Ovary (tissue), 3 donors: ENCODE data around the gene RBPJ.

Experiments
- CTCF ChIP-seq, 3 donors: fragments of 450-650 bp in 2 of 3; fragments of 200-600 bp in 1 of 3; IDR thresholded peaks; one replicate each; pipeline versions ENCODE4 v1.5.1 to v1.8.0; 2016 to 2022; ENCODE audit warnings: antibody characterized with exemption in 3 of 3, mild to moderate bottlenecking in 1 of 3
- POLR2A ChIP-seq: fragments of 450-650 bp; IDR thresholded peaks from one replicate; pipeline ENCODE4 v1.6.1; 2017; ENCODE audit warnings: antibody characterized with exemption, mild to moderate bottlenecking, moderate library complexity
- donor health status: DM: no; HTN: no; CAD: no.

- no peak for TF ChIP-seq CTCF (IDR thresholded peaks at IDR 0.05)
- TF ChIP-seq POLR2A: no peak
Measured at GRCh38 chr4:26354491-26354890, 33.7 kb downstream of the RBPJ start.
